ENCODE measurements around the gene ANKRD55.
"Not testable (repeated sequence)": the region's sequence is repeated elsewhere in the genome, so short reads cannot be mapped to it uniquely, and the experiment has no call there.

Gene ANKRD55

DNA sequence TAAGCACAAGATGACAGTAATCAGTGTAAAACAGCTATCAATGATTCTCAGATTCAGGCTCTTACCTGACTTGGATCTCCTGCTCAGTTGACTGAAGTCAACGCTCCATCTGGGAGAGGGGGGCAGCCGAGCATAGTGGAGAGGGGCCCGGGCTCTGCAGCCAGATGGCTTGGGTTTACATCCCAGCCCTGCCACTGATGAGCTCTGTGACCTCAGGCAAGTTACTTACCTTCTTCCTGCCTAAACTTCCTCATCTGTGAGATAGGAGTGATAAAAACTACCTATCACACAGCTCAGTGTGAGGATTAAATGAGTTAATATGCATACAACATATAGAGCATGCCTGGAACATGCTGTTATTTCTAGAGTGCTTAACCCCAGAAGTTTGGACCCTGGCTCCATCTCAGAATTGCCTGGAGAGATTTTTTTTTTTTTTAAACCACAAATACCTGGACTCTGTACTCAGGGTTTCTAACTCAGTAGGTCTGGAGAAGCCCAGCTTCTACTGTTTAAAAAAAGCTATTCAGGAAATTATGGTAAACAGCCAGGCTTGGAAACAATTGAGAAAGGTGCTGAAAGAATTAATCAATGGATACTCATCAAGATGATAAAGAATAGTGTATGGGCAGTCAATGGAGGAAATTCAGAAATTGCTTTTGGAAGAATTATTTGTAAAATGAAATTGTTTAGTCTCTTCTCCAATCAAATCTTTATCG is 72.2 kb downstream of the ANKRD55 start:
- no peak for DNase-seq (ENCODE audit: low read depth)
- H3K4me3 ChIP-seq (replicated peaks; ENCODE audit: low read depth, low read length) = no peak overlapping the region
- TF ChIP-seq, protein P1, sequence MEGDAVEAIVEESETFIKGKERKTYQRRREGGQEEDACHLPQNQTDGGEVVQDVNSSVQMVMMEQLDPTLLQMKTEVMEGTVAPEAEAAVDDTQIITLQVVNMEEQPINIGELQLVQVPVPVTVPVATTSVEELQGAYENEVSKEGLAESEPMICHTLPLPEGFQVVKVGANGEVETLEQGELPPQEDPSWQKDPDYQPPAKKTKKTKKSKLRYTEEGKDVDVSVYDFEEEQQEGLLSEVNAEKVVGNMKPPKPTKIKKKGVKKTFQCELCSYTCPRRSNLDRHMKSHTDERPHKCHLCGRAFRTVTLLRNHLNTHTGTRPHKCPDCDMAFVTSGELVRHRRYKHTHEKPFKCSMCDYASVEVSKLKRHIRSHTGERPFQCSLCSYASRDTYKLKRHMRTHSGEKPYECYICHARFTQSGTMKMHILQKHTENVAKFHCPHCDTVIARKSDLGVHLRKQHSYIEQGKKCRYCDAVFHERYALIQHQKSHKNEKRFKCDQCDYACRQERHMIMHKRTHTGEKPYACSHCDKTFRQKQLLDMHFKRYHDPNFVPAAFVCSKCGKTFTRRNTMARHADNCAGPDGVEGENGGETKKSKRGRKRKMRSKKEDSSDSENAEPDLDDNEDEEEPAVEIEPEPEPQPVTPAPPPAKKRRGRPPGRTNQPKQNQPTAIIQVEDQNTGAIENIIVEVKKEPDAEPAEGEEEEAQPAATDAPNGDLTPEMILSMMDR (IDR thresholded peaks at IDR 0.05; ENCODE audit: low read length, missing control alignments) = no peak

DNA sequence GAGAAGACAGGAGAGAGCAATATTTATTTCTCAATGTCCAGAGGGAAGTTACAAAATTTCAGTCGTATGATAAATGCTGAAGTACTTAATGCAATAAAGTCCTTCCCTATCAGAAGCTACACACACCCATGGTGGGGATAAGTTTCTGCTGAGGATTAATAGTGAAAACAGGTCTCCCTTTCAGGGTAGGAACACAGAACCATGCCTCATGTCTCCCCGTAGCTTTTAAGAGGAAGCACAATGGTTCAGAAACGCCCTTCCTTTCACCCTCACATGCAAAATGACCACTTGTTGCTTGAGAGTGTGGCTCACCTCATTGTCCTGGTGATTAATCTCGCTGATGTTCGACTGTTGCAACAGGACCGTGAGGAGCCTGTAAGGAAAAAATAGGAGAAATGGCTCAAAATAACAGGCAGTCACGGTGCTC is 73.6 kb downstream of the ANKRD55 start:
- no peak overlapping the region for H3K4me3 ChIP-seq (replicated peaks; ENCODE audit: low read depth, low read length)
- peak; percentile 36 for DNase-seq (ENCODE audit: low read depth)
- TF ChIP-seq, protein P1 (IDR thresholded peaks at IDR 0.05; ENCODE audit: low read length, missing control alignments) = no peak

DNA sequence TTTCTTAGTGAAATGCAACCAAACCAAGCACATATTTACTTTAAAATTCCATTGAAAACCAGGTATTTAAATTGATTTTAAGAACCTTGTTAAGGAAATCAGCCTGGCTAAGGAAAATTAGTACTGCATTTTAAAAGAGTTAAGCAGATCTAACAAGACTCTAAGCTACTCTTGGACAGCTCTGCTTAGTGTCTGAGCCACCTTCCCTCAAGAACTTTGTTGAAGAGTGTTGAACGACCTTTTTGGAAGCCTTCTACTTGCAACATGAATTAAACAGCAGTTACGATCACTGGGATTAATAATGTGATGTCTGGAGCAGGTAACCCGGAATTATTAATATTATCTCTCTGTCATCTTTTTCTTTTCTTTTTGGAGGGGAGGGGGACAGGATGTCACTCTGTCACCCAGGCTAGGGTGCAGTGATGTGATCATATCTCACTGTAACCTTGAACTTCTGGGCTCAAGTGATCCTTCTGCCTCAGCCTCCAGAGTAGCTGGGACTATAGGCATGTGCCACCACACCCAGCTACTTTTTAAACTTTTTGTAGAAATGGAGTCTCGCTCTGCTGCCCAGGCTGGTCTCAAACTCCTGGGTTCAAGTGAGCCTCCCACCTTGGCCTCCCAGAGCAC is 74.7 kb downstream of the ANKRD55 start:
- no peak overlapping the region for H3K4me3 ChIP-seq (replicated peaks; ENCODE audit: low read depth, low read length)

DNA sequence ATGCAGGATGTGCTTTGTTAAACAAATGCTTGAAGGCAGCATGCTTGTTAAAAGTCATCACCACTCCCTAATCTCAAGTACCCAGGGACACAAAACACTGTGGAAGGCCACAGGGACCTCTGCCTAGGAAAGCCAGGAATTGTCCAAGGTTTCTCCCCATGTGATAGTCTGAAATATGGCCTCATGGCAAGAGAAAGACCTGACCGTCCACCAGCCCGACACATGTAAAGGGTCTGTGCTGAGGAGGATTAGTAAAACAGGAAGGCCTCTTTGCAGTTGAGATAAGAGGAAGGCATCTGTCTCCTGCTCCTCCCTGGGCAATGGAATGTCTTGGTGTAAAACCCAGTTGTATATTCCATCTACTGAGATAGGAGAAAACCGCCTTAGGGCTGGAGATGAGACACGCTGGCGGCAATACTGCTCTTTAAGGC is 75.9 kb downstream of the ANKRD55 start:
- DNase-seq (ENCODE audit: low read depth); H3K4me3 ChIP-seq (replicated peaks; ENCODE audit: low read depth, low read length): not testable (repeated sequence)

More for the DNA sequence above, 74.7 kb downstream of the ANKRD55 start:
- DNase-seq (ENCODE audit: low read depth) = no peak
- TF ChIP-seq, protein P1 (IDR thresholded peaks at IDR 0.05; ENCODE audit: low read length, missing control alignments) = no peak

DNA sequence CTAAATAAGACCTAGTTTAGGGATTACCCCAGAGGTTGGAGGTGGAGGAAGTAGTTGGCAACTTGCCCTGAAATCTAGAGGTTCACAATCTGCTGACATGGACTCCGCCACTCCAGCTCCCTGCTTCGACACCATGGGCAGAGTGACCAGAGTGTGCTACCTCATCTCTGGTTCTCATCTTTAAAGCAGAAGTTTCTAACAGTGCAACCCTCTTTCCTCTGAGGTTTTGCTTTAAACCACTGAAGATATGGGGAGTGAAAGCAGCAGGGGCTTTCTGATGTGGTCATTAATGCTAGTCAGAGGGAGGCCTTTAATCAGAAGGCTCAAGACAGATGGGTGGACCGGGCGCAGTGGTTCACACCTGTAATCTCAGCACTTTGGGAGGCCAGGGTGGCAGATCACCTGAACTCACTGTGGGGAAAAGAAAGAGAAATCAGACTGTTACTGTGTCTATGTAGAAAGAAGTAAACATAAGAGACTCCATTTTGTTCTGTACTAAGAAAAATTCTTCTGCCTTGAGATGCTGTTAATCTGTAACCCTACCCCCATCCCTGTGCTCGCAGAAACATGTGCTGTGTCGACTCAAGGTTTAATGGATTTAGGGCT is 76.4 kb downstream of the ANKRD55 start:
- not testable (repeated sequence) for DNase-seq (ENCODE audit: low read depth); H3K4me3 ChIP-seq (replicated peaks; ENCODE audit: low read depth, low read length)

DNA sequence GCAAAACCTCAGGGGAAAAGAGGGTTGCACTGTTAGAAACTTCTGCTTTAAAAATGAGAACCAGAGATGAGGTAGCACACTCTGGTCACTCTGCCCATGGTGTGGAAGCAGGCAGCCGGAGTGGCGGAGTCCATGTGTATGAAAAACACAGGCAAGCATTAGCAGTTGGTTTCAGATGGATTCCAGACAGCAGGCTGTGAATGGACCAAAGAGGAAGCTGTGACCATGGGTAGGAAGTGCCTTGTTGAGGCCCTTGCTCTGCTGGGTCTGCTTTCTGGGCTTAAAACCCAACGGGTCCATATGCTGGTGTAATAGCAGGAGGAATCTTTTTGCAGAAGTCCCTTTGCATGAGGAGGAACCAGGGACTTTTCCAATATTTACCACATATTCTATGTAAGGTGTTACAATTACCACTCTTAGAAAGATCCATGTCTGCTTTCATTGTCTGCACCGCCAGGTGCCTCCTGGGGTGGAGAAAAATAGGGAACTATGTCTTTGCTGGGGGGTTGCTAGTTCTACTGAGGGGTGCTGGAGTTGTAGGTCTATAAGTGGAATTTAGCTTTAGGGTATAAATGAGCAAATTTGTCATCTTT is 77.0 kb downstream of the ANKRD55 start:
- TF ChIP-seq, protein P1 (IDR thresholded peaks at IDR 0.05; ENCODE audit: low read length, missing control alignments) = no peak
- no peak overlapping the region for H3K4me3 ChIP-seq (replicated peaks; ENCODE audit: low read depth, low read length)
- DNase-seq (ENCODE audit: low read depth) = no peak

DNA sequence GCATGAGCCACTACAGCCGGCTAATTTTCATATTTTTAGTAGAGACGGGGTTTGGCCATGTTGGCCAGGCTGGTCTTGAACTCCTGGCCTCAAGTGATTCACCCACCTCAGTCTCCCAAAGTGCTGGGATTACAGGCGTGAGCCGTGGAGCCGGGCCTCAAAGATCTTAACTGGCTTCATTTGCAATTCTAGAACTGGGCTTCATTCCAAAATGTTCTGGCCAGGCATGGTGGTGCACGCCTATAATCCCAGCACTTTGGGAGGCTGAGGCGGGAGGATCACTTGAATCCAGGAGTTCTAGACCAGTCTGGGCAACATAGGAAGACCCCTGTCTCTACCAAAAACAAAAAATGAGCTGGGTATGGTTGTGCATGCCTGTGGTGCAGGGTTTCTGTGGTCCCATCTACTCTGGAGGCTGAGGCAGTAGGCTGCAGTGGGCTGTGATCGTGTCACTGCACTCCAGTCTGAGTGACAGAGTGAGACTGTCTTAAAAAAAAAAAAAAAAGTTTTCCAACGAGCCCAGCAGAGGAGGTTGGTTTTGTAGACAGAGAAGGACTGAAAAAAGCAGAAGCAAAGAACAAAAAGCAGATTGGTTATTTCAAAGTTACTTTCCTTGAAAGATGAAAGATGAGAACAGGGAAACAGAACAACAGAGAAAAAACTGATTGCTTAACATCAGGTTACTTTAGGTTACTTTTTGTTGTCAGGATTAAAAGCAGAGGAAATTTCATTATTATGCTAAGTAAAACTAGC is 78.2 kb downstream of the ANKRD55 start:
- peak; percentile 49 for DNase-seq (ENCODE audit: low read depth)
- no peak overlapping the region for H3K4me3 ChIP-seq (replicated peaks; ENCODE audit: low read depth, low read length)
- TF ChIP-seq, protein P1 (IDR thresholded peaks at IDR 0.05; ENCODE audit: low read length, missing control alignments) = no peak

All from fibroblast of pulmonary artery (primary cell).